Stimulated activated CD8-positive, alpha-beta memory T cell treated with anti-CD3 and anti-CD28 coated beads, Interleukin-15, amount 100 ng/mL, for 24 hours (primary cell): ENCODE results near the gene TDRD12.
"Not testable (repeated sequence)": the region's sequence is repeated elsewhere in the genome, so short reads cannot be mapped to it uniquely, and the experiment has no call there.

ENCODE experiments used
- DNase-seq: peaks from one replicate; pipeline ENCODE4 v3.0.0-alpha.2; 2020; ENCODE audit warnings: low read depth

TDRD12 gene

DNA sequence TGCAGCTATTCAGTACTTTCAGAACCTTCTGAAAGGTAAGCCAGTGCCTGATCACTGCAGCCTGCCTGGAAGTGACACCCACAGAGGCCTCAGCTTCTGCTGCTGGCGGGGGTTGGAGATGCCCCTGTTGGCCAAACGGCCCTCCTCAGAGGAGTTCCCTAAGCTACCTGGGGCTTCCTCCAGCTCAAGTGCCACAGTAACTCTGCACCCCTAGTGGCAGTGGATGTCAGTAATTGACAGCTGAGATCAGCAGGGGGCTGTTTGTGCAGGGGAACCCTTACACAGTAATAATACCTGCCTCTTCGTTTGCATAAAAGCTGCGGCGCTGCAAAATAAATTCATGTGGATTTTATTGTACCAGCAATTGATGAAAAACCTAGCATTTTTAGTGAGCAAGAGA is 28.9 kb downstream of the TDRD12 start:
- DNase-seq, result no peak

DNA sequence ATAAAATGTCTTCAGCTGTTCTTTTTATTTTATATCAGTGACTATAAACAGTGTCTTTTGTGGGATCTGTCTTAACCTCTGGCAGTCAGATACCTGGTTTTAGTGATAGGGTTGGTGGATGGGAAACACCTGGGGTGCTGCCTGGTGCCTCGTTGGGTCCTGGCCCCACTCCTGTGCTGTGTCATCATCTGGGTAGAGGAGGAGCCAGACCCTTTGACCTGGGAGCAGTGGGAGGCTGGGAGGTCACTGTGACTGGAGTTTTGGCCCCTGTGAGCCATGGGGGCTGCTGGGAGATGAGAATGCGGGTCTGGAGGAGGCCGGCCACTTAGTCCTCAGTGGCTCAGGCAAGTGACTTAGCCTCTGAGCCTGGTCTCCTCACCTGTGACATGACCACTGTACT is 29.4 kb downstream of the TDRD12 start:
- DNase-seq, result no peak

DNA sequence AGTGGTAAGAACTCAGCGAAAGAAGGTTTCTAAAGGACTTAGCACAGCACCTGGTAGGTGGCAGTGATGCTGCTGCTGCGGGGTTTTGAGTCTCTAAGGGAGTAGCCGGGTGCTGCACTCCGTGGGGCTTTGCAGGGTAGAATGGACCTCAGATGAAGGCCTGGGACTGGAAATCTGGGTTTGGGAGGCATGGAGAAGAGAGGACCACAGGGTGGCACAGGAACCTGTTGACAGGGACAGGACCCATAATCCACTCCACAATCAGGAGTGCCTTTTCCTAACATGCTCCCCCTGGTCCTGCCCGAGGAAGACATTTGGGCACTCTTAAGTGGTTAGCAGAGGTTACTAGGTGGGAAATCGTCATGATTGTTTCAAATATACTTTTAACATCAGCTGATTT is 29.8 kb downstream of the TDRD12 start:
- DNase-seq, result no peak

DNA sequence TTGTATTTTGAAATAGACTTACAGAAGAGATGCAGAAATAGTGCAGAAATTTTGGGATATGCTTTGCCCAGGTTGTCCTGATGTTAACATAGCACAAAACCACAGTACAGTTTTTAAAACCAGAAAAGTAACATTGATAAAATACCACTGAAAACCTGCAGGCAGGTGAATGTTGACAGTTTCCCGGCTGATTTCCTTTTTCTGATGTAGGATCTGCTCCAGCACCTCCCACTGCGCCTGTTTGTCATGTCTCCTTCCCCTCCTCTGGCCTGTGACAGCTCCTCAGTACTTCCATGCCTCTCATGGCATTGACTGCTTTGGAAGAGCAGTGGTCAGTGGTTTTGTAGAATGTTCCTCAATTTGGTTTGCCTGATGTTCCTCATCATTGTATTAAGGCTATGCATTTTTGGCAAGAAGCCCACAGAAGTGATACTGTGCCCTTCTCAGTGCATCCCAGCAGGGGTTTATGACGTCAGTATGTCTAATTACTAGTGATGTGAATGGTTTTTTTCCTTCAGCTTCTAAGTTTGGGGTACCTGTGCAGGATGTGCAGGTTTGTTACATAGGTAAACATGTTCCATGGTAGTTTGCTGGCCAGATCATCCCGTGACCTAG is 31.0 kb downstream of the TDRD12 start:
- DNase-seq, result no peak

DNA sequence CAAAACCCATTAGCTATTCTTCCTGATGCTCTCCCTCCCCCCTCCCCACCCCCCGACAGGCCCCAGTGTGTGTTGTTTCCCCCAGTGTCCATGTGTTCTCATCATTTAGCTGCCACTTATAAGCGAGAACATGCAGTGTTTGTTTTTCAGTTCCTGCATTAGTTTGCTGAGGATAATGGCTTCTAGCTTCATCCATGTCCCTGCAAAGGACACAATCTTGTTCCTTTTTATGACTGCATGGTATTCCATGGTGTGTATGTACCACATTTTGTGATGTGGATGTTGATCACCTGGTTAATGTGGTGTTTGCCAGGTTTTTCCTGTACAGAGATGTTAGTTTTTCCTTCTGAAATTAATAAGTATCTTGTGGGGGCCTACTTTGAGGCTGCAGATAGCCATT is 31.5 kb downstream of the TDRD12 start:
- no peak for DNase-seq

DNA sequence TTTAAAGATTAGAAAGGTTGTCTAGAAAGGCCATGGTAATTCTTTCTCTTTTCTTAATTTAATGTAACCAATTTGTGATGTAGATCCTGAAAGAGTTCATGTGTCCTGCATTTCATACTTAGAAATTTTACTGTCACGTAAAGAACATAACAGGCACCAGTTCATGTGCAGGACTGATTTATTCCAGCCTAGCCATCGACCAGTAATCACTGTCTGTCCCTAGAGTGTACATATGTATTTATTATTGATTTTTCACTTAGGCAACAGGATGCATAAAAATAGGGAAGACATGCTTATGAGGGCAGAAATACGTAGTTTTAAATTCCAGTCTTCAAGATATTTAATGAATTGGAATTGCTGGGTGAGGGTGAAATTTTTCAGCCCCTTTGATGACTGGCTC is 37.6 kb downstream of the TDRD12 start:
- DNase-seq, result no peak

DNA sequence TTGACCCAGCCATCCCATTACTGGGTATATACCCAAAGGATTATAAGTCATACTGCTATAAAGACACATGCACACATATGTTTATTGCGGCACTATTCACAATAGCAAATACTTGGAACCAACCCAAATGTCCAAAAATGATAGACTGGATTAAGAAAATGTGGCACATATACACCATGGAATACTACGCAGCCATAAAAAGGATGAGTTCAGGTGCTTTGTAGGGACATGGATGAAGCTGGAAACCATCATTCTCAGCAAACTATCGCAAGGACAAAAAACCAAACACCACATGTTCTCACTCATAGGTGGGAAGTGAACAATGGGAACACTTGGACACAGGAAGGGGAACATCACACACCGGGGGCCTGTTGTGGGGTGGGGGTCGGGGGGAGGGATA is 45.8 kb downstream of the TDRD12 start:
- not testable (repeated sequence) for DNase-seq

DNA sequence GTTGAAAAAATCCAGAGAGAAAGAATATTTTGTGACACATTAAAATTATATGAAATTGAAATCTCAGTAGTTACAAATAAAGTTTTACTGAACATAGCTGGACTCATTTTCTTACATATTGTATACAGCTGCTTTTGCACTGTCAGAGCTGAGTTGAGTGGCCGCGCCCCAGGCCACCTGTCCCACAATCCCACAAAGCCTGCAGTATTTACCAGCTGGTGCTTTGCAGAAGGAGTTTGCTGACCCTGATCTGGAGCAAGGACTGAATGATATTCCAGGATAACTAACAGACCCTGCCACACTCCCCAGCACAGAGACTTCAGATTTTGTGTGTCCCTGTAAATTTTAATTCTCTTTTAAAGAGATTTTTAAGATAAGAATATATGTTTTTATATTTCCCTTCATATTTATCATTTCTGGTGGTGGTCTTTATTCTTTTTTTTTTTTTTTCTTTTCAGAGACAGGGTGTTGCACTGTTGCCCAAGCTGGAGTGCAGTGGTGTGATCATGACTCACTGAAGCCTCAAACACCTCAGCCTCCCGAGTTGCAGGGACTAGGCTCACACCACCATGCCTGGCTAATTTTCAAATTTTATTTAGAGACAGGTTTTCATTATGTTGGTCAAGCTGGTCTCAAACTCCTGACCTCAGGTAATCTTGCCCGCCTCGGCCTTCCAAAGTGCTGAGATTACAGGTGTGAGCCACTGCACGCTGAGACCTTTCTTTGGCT is 48.5 kb downstream of the TDRD12 start:
- DNase-seq, result no peak

- DNase-seq, result no peak
Observed at GRCh38 chr19:32771596-32771995, 52.0 kb downstream of the TDRD12 start.

DNA sequence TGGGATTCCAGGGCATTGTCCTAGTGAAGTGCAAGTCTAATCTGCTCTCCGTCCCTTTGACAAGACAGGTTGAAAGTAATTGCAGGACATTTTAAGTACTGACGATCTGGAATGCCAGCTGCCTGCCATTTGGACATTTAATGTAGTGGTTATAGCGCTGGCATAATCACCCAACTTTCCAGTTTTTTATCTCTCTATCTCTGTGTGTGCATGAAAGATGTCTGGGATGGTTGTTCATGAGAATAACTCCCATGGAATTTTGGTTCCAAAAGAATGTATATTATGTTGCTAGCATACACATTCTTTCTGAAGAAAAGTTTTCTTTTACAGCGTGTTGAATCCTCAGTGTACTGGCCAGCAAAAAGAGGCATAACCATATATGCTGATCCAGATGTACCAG is 53.6 kb downstream of the TDRD12 start:
- no peak for DNase-seq

DNA sequence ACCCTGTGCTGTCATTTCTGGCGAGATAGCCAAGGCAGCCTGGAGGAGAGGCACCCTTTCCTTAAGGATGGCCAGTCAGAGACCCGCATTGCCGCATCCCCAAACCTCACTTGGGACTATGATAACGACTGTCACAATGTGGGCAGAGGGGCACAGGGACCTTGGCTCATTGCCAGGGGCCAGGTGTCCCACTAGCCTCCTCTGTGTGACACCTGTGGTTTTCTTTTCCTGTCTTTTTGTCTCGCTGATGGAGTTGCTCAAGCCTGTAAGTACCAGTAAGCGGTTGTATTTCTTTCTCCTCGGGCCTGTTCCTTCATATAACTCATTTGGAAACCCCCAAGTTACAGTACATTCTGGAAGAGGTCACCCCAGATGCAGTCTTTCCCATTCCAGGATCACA is 59.5 kb downstream of the TDRD12 start:
- DNase-seq, result no peak

DNA sequence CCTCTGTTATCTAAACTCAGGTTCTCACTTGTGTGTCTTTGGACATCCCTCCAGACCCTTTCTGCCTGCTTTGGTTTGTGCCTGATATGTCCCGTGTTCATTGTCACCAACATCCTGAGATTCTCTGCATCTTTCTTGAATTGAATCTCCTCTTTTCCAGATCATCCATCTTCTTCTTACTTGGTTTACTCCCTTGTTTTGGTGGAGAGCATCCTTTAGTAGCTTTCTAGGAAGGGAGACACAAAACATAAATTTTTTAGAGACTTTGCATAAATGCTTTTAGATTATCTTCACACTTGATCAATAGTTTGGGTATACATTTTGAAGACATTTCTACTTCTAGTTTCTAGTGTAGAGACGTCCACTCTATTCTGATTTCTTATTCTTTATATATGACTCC is 61.7 kb downstream of the TDRD12 start:
- no peak for DNase-seq

DNA sequence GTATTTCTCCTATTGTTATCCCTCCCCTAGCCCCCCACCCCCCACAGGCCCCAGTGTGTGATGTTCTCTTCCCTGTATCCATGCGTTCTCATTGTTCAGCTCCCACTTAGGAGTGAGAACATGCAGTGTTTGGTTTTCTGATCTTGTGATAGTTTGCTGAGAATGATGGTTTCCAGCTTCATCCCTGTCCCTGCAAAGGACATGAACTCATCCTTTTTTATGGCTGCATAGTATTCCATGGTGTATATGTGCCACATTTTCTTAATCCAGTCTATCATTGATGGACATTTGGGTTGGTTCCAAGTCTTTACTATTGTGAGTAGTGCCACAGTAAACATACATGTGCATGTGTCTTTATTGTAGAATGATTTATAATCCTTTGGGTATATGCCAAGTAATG is 62.5 kb downstream of the TDRD12 start:
- not testable (repeated sequence) for DNase-seq

- not testable (repeated sequence) for DNase-seq
Observed at GRCh38 chr19:32787161-32787813, 67.7 kb downstream of the TDRD12 start.

DNA sequence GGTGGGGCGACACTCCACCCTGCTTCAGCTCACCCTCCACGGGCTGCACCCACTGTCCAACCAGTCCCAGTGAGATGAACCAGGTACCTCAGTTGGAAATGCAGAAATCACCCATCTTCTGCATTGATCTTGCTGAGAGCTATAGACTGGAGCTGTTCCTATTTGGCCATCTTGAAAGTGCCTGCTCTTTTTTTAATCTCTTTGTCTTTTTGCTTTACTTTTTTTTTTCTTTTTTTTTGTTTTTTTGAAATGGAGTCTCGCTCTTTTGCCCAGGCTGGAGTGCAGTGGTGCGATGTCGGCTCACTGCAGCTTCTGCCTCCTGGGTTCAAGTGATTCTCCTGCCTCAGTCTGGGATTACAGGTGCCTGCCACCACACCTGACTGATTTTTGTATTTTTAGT is 68.3 kb downstream of the TDRD12 start:
- not testable (repeated sequence) for DNase-seq

- DNase-seq, result no peak
Observed at GRCh38 chr19:32789429-32789828, 69.9 kb downstream of the TDRD12 start.

- DNase-seq, result no peak
Observed at GRCh38 chr19:32798201-32798600, 78.6 kb downstream of the TDRD12 start.

GRCh38 chr19:32800191-32800590 is 80.6 kb downstream of the TDRD12 start:
- DNase-seq, result no peak

DNA sequence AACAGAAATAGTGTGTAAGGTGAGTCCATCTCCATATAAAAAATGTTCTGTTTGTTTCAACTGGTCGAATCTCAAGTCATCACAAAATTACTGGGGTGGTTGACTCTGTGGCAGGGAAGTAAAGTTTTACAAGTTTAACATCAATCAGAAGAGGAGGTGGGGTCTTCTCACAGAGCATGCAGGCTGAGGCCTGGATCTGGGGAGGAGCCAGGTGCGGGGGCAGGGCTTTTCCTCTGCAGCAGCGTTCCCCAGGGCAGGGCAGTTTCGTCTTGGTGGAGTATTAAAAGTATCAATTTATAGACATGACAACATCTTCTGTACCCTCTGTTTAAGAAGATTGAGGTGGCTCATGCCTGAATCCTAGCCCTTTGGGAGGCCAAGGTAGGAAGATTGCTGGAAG is 81.2 kb downstream of the TDRD12 start:
- no peak for DNase-seq

GRCh38 chr19:32802840-32803239 is 83.3 kb downstream of the TDRD12 start:
- no peak for DNase-seq

DNA sequence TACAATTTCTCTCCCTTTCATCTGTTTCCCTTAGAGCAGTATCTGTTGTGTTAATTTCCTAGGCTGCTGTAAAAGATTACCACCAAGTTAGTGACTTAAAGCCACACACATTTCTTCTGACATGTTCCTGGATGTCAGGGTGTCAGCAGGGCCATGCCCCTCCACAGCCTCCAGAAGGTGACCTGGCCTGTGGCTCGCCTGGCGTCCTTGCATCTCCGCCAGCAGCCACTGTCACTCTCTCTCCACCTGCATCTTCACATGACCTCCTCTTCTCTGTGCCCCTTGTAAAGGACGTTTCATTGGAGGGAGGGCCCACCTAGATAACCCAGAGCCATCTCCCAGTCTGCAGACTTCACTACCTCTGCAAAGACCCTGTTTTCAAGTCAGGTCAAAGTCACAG is 88.7 kb downstream of the TDRD12 start:
- DNase-seq, result no peak

- no peak for DNase-seq
Observed at GRCh38 chr19:32809254-32809653, 89.7 kb downstream of the TDRD12 start.

DNA sequence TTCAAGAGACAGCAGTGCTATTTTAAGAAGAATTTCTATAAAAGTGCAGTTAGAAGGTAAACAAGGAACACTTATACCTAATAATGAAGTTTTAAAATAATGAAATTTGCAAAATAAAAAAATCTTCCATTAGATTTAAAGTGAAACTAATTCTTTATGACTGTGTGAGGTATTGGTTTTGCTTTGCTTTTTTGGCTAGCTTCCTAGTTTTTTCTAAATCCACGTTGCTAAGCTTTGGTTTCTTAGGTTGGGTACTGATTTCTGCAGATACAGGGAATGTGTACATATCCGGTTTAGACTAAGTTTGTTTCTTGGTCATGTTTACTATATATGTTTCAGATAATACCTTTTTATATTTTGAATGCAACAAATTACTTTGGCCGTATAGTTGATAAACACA is 90.2 kb downstream of the TDRD12 start:
- DNase-seq, result no peak

DNA sequence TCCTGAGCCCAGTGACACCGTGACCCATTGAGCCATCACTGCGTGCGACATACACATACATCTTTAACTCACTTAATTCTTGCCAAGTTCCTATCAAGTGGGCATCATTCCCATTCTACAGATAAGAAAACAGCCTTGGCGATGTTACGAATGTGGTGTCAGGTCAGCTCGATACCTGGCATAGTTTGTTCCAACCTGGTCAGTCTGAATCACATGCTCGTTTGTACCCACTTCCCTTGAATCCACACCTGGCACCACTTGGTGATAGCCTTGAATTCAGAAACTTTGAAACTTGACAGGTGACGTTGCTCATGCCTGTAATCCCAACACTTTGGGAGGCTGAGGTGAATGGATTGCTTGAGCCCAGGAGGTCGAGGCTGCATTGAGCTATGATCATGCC is 90.9 kb downstream of the TDRD12 start:
- DNase-seq, result no peak
